ENCODE data around the gene FGD5.

DNA sequence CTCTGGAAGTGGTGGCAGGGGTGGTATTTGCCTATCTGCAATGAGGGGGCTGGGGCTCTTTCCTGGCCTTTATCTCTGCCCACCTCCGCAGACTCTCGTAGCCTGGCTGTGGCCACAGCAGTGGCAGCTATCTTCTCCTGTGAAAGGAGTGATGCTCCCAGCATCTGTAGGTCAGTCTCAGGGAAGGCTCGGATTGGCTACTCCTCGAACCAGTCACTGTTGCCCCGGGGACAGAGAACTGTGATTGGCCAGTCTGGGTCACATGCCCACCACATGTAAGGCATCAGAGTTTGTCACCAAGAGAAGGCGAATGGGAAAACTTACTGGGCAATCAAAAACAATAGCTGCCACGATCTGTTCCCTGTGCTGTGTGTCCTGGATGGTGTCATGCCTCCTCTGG lies 30.1 kb upstream of the FGD5 start:
- TF ChIP-seq, protein P1, sequence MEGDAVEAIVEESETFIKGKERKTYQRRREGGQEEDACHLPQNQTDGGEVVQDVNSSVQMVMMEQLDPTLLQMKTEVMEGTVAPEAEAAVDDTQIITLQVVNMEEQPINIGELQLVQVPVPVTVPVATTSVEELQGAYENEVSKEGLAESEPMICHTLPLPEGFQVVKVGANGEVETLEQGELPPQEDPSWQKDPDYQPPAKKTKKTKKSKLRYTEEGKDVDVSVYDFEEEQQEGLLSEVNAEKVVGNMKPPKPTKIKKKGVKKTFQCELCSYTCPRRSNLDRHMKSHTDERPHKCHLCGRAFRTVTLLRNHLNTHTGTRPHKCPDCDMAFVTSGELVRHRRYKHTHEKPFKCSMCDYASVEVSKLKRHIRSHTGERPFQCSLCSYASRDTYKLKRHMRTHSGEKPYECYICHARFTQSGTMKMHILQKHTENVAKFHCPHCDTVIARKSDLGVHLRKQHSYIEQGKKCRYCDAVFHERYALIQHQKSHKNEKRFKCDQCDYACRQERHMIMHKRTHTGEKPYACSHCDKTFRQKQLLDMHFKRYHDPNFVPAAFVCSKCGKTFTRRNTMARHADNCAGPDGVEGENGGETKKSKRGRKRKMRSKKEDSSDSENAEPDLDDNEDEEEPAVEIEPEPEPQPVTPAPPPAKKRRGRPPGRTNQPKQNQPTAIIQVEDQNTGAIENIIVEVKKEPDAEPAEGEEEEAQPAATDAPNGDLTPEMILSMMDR (IDR thresholded peaks at IDR 0.05) = no peak
- TF ChIP-seq ZFX (IDR thresholded peaks at IDR 0.05; ENCODE audit: borderline replicate concordance) = no peak
